Measurements from ENCODE around the gene IFNA2. TPM values are rescaled to one million over a fixed set of nuclear protein-coding genes. Genes with fewer than 3 reads are reported as not detected.

IFNA2 gene
- total RNA-seq, 4 donors from 2014 or later, result not detected

GRCh38 chr9:21357479-21358460 is 27.4 kb downstream of the IFNA2 start:
- Histone ChIP-seq H3K27me3 (no peaks in the 10 kb centered on the region), H3K27ac (no peak overlapping the region), H3K4me3 (no peak overlapping the region), H3K36me3 (no peaks in the 10 kb centered on the region), H3K4me1 (no peaks in the 10 kb centered on the region), H3K9me3 (no peaks in the 10 kb centered on the region)
- DNase-seq, result no peak
- TF ChIP-seq CTCF (IDR thresholded peaks at IDR 0.05) (no peak), POLR2A (IDR thresholded peaks at IDR 0.05) (no peak)
- intact Hi-C loops (cut with DNase I; ENCODE audit: low total_unique reads), result no loop called here

GRCh38 chr9:21350787-21351186 is 34.4 kb downstream of the IFNA2 start, which contains the start of gene IFNA6:
IFNA6 (minus strand) TSS chr9:21350887; CDS start chr9:21350887, 0 bp downstream.
- intact Hi-C loops (cut with DNase I; ENCODE audit: low total_unique reads), result no loop called here
- no peaks in the 10 kb centered on the region for H3K36me3 ChIP-seq

GRCh38 chr9:21348430-21348970 is 36.7 kb downstream of the IFNA2 start:
- no peaks in the 10 kb centered on the region for H3K27me3 ChIP-seq
- H3K4me3 ChIP-seq, result no peak overlapping the region
- intact Hi-C loops (cut with DNase I; ENCODE audit: low total_unique reads), result loop anchor here (10.0 kb wide), 1 partner anchor 436 kb away; no protein-coding TSS in a partner anchor
- H3K36me3 ChIP-seq, result no peaks in the 10 kb centered on the region
- no peaks in the 10 kb centered on the region for H3K4me1 ChIP-seq
- H3K27ac ChIP-seq, result no peak overlapping the region
- no peak for DNase-seq
- TF ChIP-seq POLR2A (IDR thresholded peaks at IDR 0.05), result no peak
- no peak for TF ChIP-seq CTCF (IDR thresholded peaks at IDR 0.05)
- H3K9me3 ChIP-seq, result peaks cover 0 to 7% of the 10 kb centered on the region in 2 donors

More at GRCh38 chr9:21350787-21351186, 34.4 kb downstream of the IFNA2 start, which contains the start of gene IFNA6:
- no peak within 1 kb of the TSS for H3K27ac ChIP-seq
- H3K27me3 ChIP-seq, result no peaks in the 10 kb centered on the region
- H3K9me3 ChIP-seq, result peaks cover 0 to under 1% of the 10 kb centered on the region in 2 donors
- TF ChIP-seq POLR2A (IDR thresholded peaks at IDR 0.05), result no peak
- H3K4me1 ChIP-seq, result no peaks in the 10 kb centered on the region
- DNase-seq, result no peak
- no peak within 1 kb of the TSS for H3K4me3 ChIP-seq

- H3K4me3 ChIP-seq, result no peak overlapping the region
- no peak for DNase-seq
- no peaks in the 10 kb centered on the region for H3K27me3 ChIP-seq
- no peaks in the 10 kb centered on the region for H3K36me3 ChIP-seq
- H3K4me1 ChIP-seq, result peaks cover 0 to 5% of the 10 kb centered on the region in 2 donors
- no peak overlapping the region for H3K27ac ChIP-seq
- intact Hi-C loops (cut with DNase I; ENCODE audit: low total_unique reads), result loop anchor here (10.0 kb wide), 1 partner anchor 444 kb away; no protein-coding TSS in a partner anchor
- peaks cover 0 to 6% of the 10 kb centered on the region in 2 donors for H3K9me3 ChIP-seq
- no peak for TF ChIP-seq CTCF (IDR thresholded peaks at IDR 0.05)
- no peak for TF ChIP-seq POLR2A (IDR thresholded peaks at IDR 0.05)
These were observed 44.5 kb downstream of the IFNA2 start for GRCh38 chr9:21340735-21341134.

- no peak overlapping the region for H3K27ac ChIP-seq
- H3K4me1 ChIP-seq, result peaks cover 5 to 8% of the 10 kb centered on the region in 2 donors
- no peaks in the 10 kb centered on the region for H3K27me3 ChIP-seq
- no peak for TF ChIP-seq CTCF (IDR thresholded peaks at IDR 0.05)
- no peak for TF ChIP-seq POLR2A (IDR thresholded peaks at IDR 0.05)
- no peak overlapping the region for H3K4me3 ChIP-seq
- no peaks in the 10 kb centered on the region for H3K9me3 ChIP-seq
- no peak for DNase-seq
- H3K36me3 ChIP-seq, result no peaks in the 10 kb centered on the region
- intact Hi-C loops (cut with DNase I; ENCODE audit: low total_unique reads), result loop anchor here (10.0 kb wide), 1 partner anchor 468 kb away; the partner anchor contains the start of gene MTAP
These were observed 48.7 kb downstream of the IFNA2 start for GRCh38 chr9:21336457-21336856.

All from uterus (tissue), 4 donors.